Measurements from ENCODE around the gene SRSF10. TPM values are rescaled to one million over a fixed set of nuclear protein-coding genes. Genes with fewer than 3 reads are reported as not detected.

SRSF10 gene
- 87.6 and 150 TPM in 2 replicates for total RNA-seq (2014; rRNA removed; shearing (Covaris generic); ENCODE audit: low replicate concordance)

DNA sequence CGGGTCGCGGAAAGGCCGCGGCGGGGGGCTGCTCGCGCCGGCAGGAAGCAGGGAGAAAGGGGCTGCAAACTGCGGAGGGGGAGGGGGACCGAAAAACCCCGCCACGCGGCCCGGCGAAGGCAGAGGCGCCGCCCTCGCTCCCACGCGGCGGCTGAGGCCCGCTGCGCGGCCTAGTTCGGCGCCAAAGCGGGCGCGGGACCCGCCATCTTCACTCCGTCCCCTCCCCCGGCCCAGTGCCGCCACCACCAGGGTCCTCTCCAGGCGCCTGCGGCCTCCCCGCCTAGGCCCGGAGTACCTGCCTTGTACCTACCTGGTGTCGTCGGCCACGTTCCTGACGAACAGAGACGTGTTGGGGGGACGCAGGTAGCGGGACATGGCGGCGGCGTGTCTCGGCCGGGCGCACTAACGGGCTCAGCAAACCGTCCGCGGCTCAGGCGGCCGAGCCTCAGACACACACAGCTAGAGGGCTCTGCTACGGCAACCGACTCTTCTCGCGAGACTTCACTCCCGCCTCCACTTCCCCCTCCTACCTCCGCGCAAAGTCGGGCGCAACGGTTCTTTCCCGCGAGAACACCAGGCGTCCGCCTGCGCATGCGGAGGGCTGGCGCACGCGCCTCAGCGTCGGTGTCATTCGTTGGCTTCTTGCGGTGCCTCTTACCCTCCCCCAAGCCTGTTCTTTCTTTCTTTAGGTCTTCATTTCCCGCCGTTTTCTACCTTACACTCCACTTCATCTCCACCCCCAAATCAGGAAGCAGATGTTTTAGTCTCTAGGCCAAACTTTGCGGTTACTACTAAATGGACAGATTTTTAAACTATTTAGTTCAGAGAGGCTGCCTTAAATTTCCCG, at the start of gene SRSF10:
Gene SRSF10, minus strand, starts transcription at position 447 of the 847 bp plus-strand sequence. Its CDS starts 72 bp downstream, at position 375.
- Histone ChIP-seq H3K9me2 (replicated peaks; ENCODE audit: insufficient read depth, low read length) (no peaks in the 10 kb centered on the region), H3K9me3 (ENCODE audit: low read length) (no peaks in the 10 kb centered on the region), H3K27me3 (ENCODE audit: low read length) (no peaks in the 10 kb centered on the region), H2AFZ (ENCODE audit: low read length) (peak within 1 kb of the TSS; percentile 77), H3K4me3 (ENCODE audit: low read length) (peak within 1 kb of the TSS; percentile 98), H3K79me2 (ENCODE audit: low read length) (peaks cover 55% of the 10 kb centered on the region), H4K20me1 (ENCODE audit: insufficient read depth, low read depth, low read length) (peaks cover 40% of the 10 kb centered on the region), H3K4me1 (ENCODE audit: low read length) (peaks cover 46% of the 10 kb centered on the region), H3K36me3 (ENCODE audit: insufficient read depth, low read length) (peaks cover 45% of the 10 kb centered on the region), H3K4me2 (ENCODE audit: low read depth, low read length, poor library complexity, severe bottlenecking) (peak within 1 kb of the TSS; percentile 97), H3K9ac (ENCODE audit: low read length) (peak within 1 kb of the TSS; percentile 100), H3K27ac (ENCODE audit: low read length) (peak within 1 kb of the TSS; percentile 93)
- peak; percentile 100 for DNase-seq

DNA sequence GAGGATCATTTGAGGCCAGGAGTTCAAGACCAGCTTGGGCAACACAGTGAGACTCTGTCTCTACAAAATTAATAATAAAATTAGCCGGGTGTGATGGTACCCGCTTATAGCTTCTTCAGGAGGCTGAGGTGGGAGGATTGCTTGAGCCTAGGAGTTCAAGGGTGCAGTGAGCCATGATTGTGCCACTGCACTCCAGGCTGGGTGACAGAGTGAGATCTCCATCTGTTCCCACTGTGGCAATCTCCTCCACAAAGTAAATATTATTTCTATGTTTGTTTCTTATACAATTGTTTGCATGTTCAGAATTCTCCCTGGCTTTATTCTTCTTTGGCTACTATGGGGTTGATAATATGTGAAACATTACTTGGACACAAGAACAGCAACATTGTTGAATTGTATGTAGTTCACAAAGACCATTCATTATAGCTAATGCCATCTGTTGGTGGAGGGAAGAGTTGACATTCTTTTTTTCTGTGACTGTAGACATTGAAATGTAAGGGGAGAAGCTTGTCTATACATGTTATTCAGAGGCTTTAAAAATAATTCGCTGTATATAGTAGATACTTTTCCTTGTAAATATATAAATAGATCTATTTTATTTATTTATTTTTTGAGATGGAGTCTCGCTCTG, 47.8 kb upstream of the SRSF10 start:
- Histone ChIP-seq H3K4me1 (ENCODE audit: low read length) (no peaks in the 10 kb centered on the region), H3K9ac (ENCODE audit: low read length) (no peak overlapping the region), H3K4me3 (ENCODE audit: low read length) (no peak overlapping the region), H2AFZ (ENCODE audit: low read length) (no peak overlapping the region), H3K4me2 (ENCODE audit: low read depth, low read length, poor library complexity, severe bottlenecking) (no peak overlapping the region), H3K27me3 (ENCODE audit: low read length) (no peaks in the 10 kb centered on the region), H3K9me2 (replicated peaks; ENCODE audit: insufficient read depth, low read length) (no peaks in the 10 kb centered on the region), H4K20me1 (ENCODE audit: insufficient read depth, low read depth, low read length) (no peaks in the 10 kb centered on the region), H3K27ac (ENCODE audit: low read length) (no peak overlapping the region), H3K79me2 (ENCODE audit: low read length) (no peaks in the 10 kb centered on the region), H3K9me3 (ENCODE audit: low read length) (no peaks in the 10 kb centered on the region), H3K36me3 (ENCODE audit: insufficient read depth, low read length) (no peaks in the 10 kb centered on the region)
- DNase-seq, result peak; percentile 78

DNA sequence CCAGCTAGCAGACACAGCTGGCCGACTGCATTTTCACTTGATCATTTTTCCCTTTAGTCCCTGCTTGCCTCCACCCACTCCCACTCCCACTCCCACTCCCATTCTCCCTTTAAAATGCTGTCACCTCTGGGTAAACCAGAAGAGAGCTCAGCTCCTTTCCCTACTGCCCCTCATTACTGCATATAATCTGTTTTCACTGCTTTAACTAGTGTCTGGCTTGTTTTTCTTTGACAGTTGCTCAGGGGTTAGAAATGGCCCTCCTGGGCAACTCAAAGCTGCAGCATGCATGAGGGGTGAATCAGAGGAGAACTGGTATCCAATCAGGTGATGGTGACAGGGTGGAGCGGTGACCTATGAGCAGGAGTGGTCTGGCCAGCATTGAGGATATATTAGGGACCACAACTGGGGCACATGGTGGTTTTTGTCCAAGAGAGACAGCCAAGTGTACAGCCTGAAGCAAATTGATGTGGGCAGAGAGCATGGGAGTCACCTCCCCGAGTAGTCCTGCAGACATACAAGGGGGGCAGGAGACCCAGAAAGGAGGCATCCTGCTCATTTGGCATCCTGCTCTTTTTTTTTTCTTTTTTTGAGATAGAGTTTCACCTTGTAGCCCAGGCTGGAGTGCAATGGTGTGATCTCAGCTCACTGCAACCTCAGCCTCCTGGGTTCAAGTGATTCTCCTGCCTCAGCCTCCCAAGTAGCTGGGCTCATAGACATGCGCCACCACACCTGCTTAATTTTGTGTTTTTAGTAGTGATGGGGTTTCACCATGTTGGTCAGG, 42.6 kb upstream of the SRSF10 start:
- Histone ChIP-seq H3K4me1 (ENCODE audit: low read length) (0 out of 2 replicates have a peak, but pooled peaks cover 3% of the 10 kb centered on the region), H3K27me3 (ENCODE audit: low read length) (no peaks in the 10 kb centered on the region), H3K4me2 (ENCODE audit: low read depth, low read length, poor library complexity, severe bottlenecking) (no peak overlapping the region), H3K27ac (ENCODE audit: low read length) (no peak overlapping the region), H4K20me1 (ENCODE audit: insufficient read depth, low read depth, low read length) (no peaks in the 10 kb centered on the region), H3K4me3 (ENCODE audit: low read length) (no peak overlapping the region), H3K9me3 (ENCODE audit: low read length) (no peaks in the 10 kb centered on the region), H3K9ac (ENCODE audit: low read length) (no peak overlapping the region), H3K9me2 (replicated peaks; ENCODE audit: insufficient read depth, low read length) (no peaks in the 10 kb centered on the region), H3K79me2 (ENCODE audit: low read length) (no peaks in the 10 kb centered on the region), H3K36me3 (ENCODE audit: insufficient read depth, low read length) (no peaks in the 10 kb centered on the region), H2AFZ (ENCODE audit: low read length) (no peak overlapping the region)
- no peak for DNase-seq

DNA sequence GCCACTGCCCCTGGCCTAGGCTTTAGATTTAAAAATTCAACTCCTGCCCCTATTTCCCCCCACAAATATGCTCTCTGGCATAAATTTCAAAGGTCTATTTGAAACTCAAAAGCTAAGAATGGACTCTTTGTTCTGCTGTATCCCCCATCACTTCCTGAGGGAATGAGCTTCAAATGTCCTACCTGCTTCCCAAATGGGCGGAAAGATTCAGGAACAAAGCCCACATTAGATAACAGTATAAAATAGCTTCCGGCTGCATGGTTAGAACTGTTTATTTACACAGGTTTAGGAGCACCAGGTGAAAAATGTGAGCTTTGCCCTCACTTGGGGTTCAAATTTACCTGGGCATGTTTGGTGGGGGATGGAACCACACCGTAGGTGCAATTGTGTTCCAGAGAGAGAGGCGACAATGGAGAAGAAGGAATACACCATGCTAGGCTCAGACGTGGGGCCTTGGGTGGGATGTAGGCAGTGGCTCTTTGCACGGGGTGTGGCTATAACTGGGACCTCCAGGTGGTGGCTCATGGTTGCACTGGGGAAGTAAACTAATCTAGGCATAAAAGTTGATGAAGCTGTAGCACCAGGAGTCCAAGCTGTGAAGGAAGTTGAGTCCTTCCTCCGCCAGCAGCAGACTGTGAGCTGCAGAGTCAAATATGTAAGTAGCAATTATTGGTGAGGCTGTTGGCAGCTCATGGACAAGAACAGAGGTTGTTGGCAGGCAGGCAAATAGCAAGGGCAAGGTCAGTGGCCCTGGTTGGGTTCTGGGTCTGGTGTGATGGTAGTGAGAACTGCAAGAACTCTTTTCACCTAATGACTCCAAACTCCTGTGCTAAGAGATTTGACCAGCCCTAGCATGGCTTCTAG, 41.5 kb upstream of the SRSF10 start:
- DNase-seq, result no peak
- no peak overlapping the region for H2AFZ ChIP-seq (ENCODE audit: low read length)
- H3K9me2 ChIP-seq (replicated peaks; ENCODE audit: insufficient read depth, low read length), result no peaks in the 10 kb centered on the region
- no peak overlapping the region for H3K9ac ChIP-seq (ENCODE audit: low read length)
- no peaks in the 10 kb centered on the region for H4K20me1 ChIP-seq (ENCODE audit: insufficient read depth, low read depth, low read length)
- no peaks in the 10 kb centered on the region for H3K27me3 ChIP-seq (ENCODE audit: low read length)
- no peak overlapping the region for H3K27ac ChIP-seq (ENCODE audit: low read length)
- no peak overlapping the region for H3K4me2 ChIP-seq (ENCODE audit: low read depth, low read length, poor library complexity, severe bottlenecking)
- no peaks in the 10 kb centered on the region for H3K36me3 ChIP-seq (ENCODE audit: insufficient read depth, low read length)
- H3K9me3 ChIP-seq (ENCODE audit: low read length), result no peaks in the 10 kb centered on the region
- H3K4me3 ChIP-seq (ENCODE audit: low read length), result no peak overlapping the region
- 0 out of 2 replicates have a peak, but pooled peaks cover 3% of the 10 kb centered on the region for H3K4me1 ChIP-seq (ENCODE audit: low read length)
- no peaks in the 10 kb centered on the region for H3K79me2 ChIP-seq (ENCODE audit: low read length)

DNA sequence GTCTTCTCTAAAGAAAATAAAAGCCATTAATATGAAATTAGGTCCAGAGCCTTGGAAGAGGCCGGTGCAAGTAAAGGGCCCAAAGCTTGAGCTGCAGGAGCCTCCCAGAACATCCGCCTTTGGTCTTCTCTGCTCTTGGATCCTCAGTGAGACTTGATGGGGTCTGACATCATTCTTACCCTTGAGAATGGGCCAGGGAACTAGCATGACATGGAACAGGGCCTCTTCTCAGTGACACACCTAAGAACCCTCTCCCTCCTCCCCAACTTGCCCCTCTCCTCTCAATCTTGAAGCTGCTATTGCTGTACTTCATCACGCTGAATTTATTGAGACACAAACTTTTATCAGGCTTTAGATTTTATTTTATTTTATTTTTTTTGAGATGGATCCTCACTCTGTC, 40.3 kb upstream of the SRSF10 start:
- Histone ChIP-seq H3K79me2 (ENCODE audit: low read length) (no peaks in the 10 kb centered on the region), H3K4me2 (ENCODE audit: low read depth, low read length, poor library complexity, severe bottlenecking) (no peak overlapping the region), H2AFZ (ENCODE audit: low read length) (no peak overlapping the region), H3K27me3 (ENCODE audit: low read length) (no peaks in the 10 kb centered on the region), H3K36me3 (ENCODE audit: insufficient read depth, low read length) (no peaks in the 10 kb centered on the region), H3K9me2 (replicated peaks; ENCODE audit: insufficient read depth, low read length) (no peaks in the 10 kb centered on the region), H4K20me1 (ENCODE audit: insufficient read depth, low read depth, low read length) (no peaks in the 10 kb centered on the region), H3K27ac (ENCODE audit: low read length) (no peak overlapping the region), H3K9me3 (ENCODE audit: low read length) (no peaks in the 10 kb centered on the region), H3K4me1 (ENCODE audit: low read length) (0 out of 2 replicates have a peak, but pooled peaks cover 3% of the 10 kb centered on the region), H3K4me3 (ENCODE audit: low read length) (no peak overlapping the region), H3K9ac (ENCODE audit: low read length) (no peak overlapping the region)
- no peak for DNase-seq

DNA sequence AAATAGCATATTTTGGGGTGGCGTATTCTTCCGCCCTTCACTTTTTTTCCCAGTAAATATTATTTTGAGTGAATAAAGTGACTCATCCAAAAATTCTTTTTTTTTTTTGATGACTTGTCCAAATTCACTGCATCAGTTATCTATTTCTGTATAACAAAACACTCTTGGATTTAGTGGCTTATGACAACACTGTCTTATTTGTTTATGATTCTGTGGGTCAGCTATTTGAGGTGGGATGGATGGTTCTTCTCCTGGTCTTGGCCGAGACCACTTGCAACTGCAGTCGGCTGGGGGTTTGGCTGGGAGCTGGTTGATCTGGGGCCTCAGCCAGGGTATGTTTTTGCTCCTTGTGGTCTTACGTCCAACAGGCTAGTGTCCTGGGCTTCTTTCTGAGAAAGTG, 39.9 kb upstream of the SRSF10 start:
- H3K9ac ChIP-seq (ENCODE audit: low read length), result no peak overlapping the region
- no peaks in the 10 kb centered on the region for H3K79me2 ChIP-seq (ENCODE audit: low read length)
- H3K36me3 ChIP-seq (ENCODE audit: insufficient read depth, low read length), result no peaks in the 10 kb centered on the region
- no peaks in the 10 kb centered on the region for H3K9me2 ChIP-seq (replicated peaks; ENCODE audit: insufficient read depth, low read length)
- H3K9me3 ChIP-seq (ENCODE audit: low read length), result no peaks in the 10 kb centered on the region
- H4K20me1 ChIP-seq (ENCODE audit: insufficient read depth, low read depth, low read length), result no peaks in the 10 kb centered on the region
- H2AFZ ChIP-seq (ENCODE audit: low read length), result no peak overlapping the region
- no peaks in the 10 kb centered on the region for H3K27me3 ChIP-seq (ENCODE audit: low read length)
- H3K4me1 ChIP-seq (ENCODE audit: low read length), result 0 out of 2 replicates have a peak, but pooled peaks cover 3% of the 10 kb centered on the region
- no peak for DNase-seq
- no peak overlapping the region for H3K4me3 ChIP-seq (ENCODE audit: low read length)
- H3K4me2 ChIP-seq (ENCODE audit: low read depth, low read length, poor library complexity, severe bottlenecking), result no peak overlapping the region
- H3K27ac ChIP-seq (ENCODE audit: low read length), result no peak overlapping the region

DNA sequence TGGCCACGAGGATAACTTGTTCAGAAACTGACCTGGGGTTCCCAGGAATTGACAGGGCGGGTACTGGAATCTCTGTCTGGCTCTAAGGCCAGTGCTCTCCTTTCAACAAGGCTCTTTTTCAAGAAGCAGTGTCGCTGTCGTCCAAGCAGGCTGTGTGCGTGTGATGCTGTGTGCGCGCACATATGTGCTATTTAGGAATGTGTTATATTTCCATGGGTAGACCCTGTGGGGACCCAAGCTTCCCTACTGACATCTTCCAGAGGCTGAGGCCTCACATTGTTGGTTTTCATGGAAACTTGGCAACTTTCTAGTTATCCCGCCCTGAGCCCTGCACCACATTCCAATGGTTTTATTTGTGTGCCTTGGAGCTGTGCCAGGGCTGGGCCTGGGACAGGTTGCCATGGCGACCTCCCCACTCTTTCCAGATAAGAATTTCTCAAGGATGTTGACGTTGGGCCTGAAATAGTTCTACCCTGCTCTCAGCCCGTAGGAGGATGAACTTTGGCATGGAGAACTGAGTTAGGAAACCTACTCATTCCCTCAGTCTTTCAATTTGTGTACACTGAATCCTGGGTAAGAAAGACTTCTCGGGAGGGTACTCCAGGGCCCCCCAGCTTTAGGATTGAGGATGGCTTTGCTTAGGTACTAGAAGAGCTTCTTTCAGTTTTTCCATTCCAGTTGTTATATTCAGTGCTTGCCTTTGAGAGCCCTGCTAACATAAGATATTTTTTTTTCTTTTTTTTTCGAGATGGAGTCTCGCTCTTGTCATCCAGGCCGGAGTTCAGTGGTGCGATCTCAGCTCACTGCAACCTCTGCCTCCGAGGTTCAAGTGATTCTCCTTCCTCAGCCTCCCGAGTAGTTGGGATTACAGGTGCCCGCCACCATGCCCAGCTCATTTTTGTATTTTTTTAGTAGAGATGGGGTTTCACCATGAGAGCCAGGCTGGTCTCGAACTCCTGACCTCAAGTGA, 38.8 kb upstream of the SRSF10 start:
- Histone ChIP-seq H4K20me1 (ENCODE audit: insufficient read depth, low read depth, low read length) (no peaks in the 10 kb centered on the region), H3K27ac (ENCODE audit: low read length) (no peak overlapping the region), H3K36me3 (ENCODE audit: insufficient read depth, low read length) (no peaks in the 10 kb centered on the region), H3K9me3 (ENCODE audit: low read length) (no peaks in the 10 kb centered on the region), H3K9ac (ENCODE audit: low read length) (no peak overlapping the region), H3K79me2 (ENCODE audit: low read length) (no peaks in the 10 kb centered on the region), H3K9me2 (replicated peaks; ENCODE audit: insufficient read depth, low read length) (no peaks in the 10 kb centered on the region), H3K4me3 (ENCODE audit: low read length) (no peak overlapping the region), H3K4me2 (ENCODE audit: low read depth, low read length, poor library complexity, severe bottlenecking) (no peak overlapping the region), H3K27me3 (ENCODE audit: low read length) (no peaks in the 10 kb centered on the region), H3K4me1 (ENCODE audit: low read length) (0 out of 2 replicates have a peak, but pooled peaks cover 3% of the 10 kb centered on the region), H2AFZ (ENCODE audit: low read length) (no peak overlapping the region)
- DNase-seq, result no peak

All from Karpas-422 (cell line).